ENCODE results near the gene PPP1R8. TPM values are rescaled to one million over a fixed set of nuclear protein-coding genes. Genes with fewer than 3 reads are reported as not detected.
"Not testable (repeated sequence)": the region's sequence is repeated elsewhere in the genome, so short reads cannot be mapped to it uniquely, and the experiment has no call there.

PPP1R8 gene
- polyA plus RNA-seq, 6 donors from 2014 or later: 25.8 to 40.9 (median 37.8) TPM

- Mint-ChIP-seq H3K9me3 (no peaks in the 10 kb centered on the region), H3K27ac (peak overlapping the region; percentile 41 to 91 (median 74)), H3K27me3 (no peaks in the 10 kb centered on the region), H3K4me3 (peak overlapping the region; percentile 69 to 87 (median 78)), H3K36me3 (no peaks in the 10 kb centered on the region), H3K4me1 (peaks cover 29 to 53% (median 51%) of the 10 kb centered on the region in 3 donors)
- ATAC-seq (ENCODE audit: low read depth in 2 of 2) (peak; percentile 45 to 47), DNase-seq (peak; percentile 60)
Measured at GRCh38 chr1:27868932-27869718, 38.5 kb downstream of the PPP1R8 start.

GRCh38 chr1:27869719-27870085 is 39.1 kb downstream of the PPP1R8 start:
- Mint-ChIP-seq H3K27me3 (no peaks in the 10 kb centered on the region), H3K9me3 (no peaks in the 10 kb centered on the region), H3K4me3 (peak overlapping the region; percentile 69 to 87 (median 78)), H3K4me1 (peaks cover 29 to 51% (median 49%) of the 10 kb centered on the region in 3 donors), H3K27ac (peak overlapping the region in 5 of 6 donors; percentile 41 to 91 (median 77)), H3K36me3 (no peaks in the 10 kb centered on the region)
- ATAC-seq (ENCODE audit: low read depth in 2 of 2) (no peak), DNase-seq (no peak)

GRCh38 chr1:27871076-27871475 is 40.5 kb downstream of the PPP1R8 start:
- Mint-ChIP-seq H3K27ac (peak overlapping the region in 1 of 6 donors; percentile 51), H3K4me3 (peak overlapping the region in 7 of 8 donors; percentile 12 to 95 (median 30)), H3K4me1 (peaks cover 34 to 53% (median 52%) of the 10 kb centered on the region in 3 donors)
- not testable (repeated sequence) for ATAC-seq (ENCODE audit: low read depth in 2 of 2); DNase-seq; H3K9me3 Mint-ChIP-seq; H3K27me3 Mint-ChIP-seq; H3K36me3 Mint-ChIP-seq

- ATAC-seq (ENCODE audit: low read depth in 2 of 2) (peak; percentile 51 to 62), DNase-seq (peak; percentile 60)
- Mint-ChIP-seq H3K36me3 (no peaks in the 10 kb centered on the region), H3K9me3 (no peaks in the 10 kb centered on the region), H3K4me3 (peak within 1 kb of the TSS; percentile 87 to 96 (median 94)), H3K4me1 (peaks cover 35 to 62% (median 57%) of the 10 kb centered on the region in 3 donors), H3K27me3 (no peaks in the 10 kb centered on the region), H3K27ac (peak within 1 kb of the TSS; percentile 65 to 92 (median 90))
Measured at GRCh38 chr1:27872059-27872801, 41.6 kb downstream of the PPP1R8 start, which contains the start of gene THEMIS2. TSS of gene THEMIS2 (plus strand) at chr1:27872544. CDS start at chr1:27872572, 28 bp downstream.

- H3K9me3 Mint-ChIP-seq: no peaks in the 10 kb centered on the region
- no peaks in the 10 kb centered on the region for H3K36me3 Mint-ChIP-seq
- peak overlapping the region; percentile 20 to 92 (median 90) for H3K27ac Mint-ChIP-seq
- H3K4me3 Mint-ChIP-seq: peak overlapping the region; percentile 87 to 96 (median 94)
- peaks cover 35 to 62% (median 57%) of the 10 kb centered on the region in 3 donors for H3K4me1 Mint-ChIP-seq
- ATAC-seq (ENCODE audit: low read depth in 2 of 2) (no peak), DNase-seq (no peak)
- no peaks in the 10 kb centered on the region for H3K27me3 Mint-ChIP-seq
Measured at GRCh38 chr1:27872802-27873551, 42.4 kb downstream of the PPP1R8 start.

- Mint-ChIP-seq H3K4me3 (peak overlapping the region; percentile 87 to 96 (median 94)), H3K9me3 (no peaks in the 10 kb centered on the region), H3K4me1 (peaks cover 40 to 55% (median 52%) of the 10 kb centered on the region in 3 donors), H3K27ac (peak overlapping the region in 2 of 6 donors; percentile 42 to 90), H3K27me3 (no peaks in the 10 kb centered on the region), H3K36me3 (peaks cover 0 to 5% of the 10 kb centered on the region in 2 donors)
- ATAC-seq (ENCODE audit: low read depth in 2 of 2): no peak
- DNase-seq: no peak
Measured at GRCh38 chr1:27873671-27874384, 43.2 kb downstream of the PPP1R8 start.

- Mint-ChIP-seq H3K27ac (peak overlapping the region in 5 of 6 donors; percentile 47 to 97 (median 74)), H3K4me1 (peaks cover 30 to 38% (median 37%) of the 10 kb centered on the region in 3 donors), H3K36me3 (peaks cover 0 to 5% of the 10 kb centered on the region in 2 donors), H3K9me3 (no peaks in the 10 kb centered on the region), H3K4me3 (peak overlapping the region in 2 of 8 donors; percentile 18 to 47), H3K27me3 (no peaks in the 10 kb centered on the region)
- ATAC-seq (ENCODE audit: low read depth in 2 of 2): no peak
- no peak for DNase-seq
Measured at GRCh38 chr1:27876341-27877114, 45.9 kb downstream of the PPP1R8 start.

- H3K4me1 Mint-ChIP-seq: peaks cover 30 to 38% (median 37%) of the 10 kb centered on the region in 3 donors
- peaks cover 0 to 5% of the 10 kb centered on the region in 2 donors for H3K36me3 Mint-ChIP-seq
- DNase-seq (no peak), ATAC-seq (ENCODE audit: low read depth in 2 of 2) (no peak)
- H3K9me3 Mint-ChIP-seq: no peaks in the 10 kb centered on the region
- peak overlapping the region in 2 of 6 donors; percentile 74 to 97 for H3K27ac Mint-ChIP-seq
- no peaks in the 10 kb centered on the region for H3K27me3 Mint-ChIP-seq
- H3K4me3 Mint-ChIP-seq: peak overlapping the region in 1 of 8 donors; percentile 47
Measured at GRCh38 chr1:27877115-27877416, 46.5 kb downstream of the PPP1R8 start.

GRCh38 chr1:27878039-27878438 is 47.5 kb downstream of the PPP1R8 start:
- peak overlapping the region in 1 of 6 donors; percentile 97 for H3K27ac Mint-ChIP-seq
- H3K4me3 Mint-ChIP-seq: no peak overlapping the region
- H3K36me3 Mint-ChIP-seq: peaks cover 0 to 5% of the 10 kb centered on the region in 2 donors
- H3K27me3 Mint-ChIP-seq: no peaks in the 10 kb centered on the region
- DNase-seq (no peak), ATAC-seq (ENCODE audit: low read depth in 2 of 2) (no peak)
- no peaks in the 10 kb centered on the region for H3K9me3 Mint-ChIP-seq
- H3K4me1 Mint-ChIP-seq: peaks cover 26 to 33% (median 31%) of the 10 kb centered on the region in 3 donors

- Mint-ChIP-seq H3K9me3 (no peaks in the 10 kb centered on the region), H3K27me3 (no peaks in the 10 kb centered on the region), H3K4me1 (peaks cover 25 to 28% (median 26%) of the 10 kb centered on the region in 3 donors), H3K4me3 (no peak overlapping the region), H3K36me3 (peaks cover 0 to 12% of the 10 kb centered on the region in 2 donors), H3K27ac (peak overlapping the region in 1 of 6 donors; percentile 97)
- DNase-seq (no peak), ATAC-seq (ENCODE audit: low read depth in 2 of 2) (no peak)
Measured at GRCh38 chr1:27878787-27879335, 48.3 kb downstream of the PPP1R8 start.

GRCh38 chr1:27879374-27880082 is 48.9 kb downstream of the PPP1R8 start:
- ATAC-seq (ENCODE audit: low read depth in 2 of 2) (no peak), DNase-seq (no peak)
- peak overlapping the region in 1 of 8 donors; percentile 25 for H3K4me3 Mint-ChIP-seq
- peaks cover 25 to 30% (median 29%) of the 10 kb centered on the region in 3 donors for H3K4me1 Mint-ChIP-seq
- no peaks in the 10 kb centered on the region for H3K9me3 Mint-ChIP-seq
- peak overlapping the region in 4 of 6 donors; percentile 15 to 97 (median 28) for H3K27ac Mint-ChIP-seq
- peaks cover 0 to 14% of the 10 kb centered on the region in 2 donors for H3K36me3 Mint-ChIP-seq
- H3K27me3 Mint-ChIP-seq: no peaks in the 10 kb centered on the region

Data from naive B cell (primary cell).